GM12872 (cell line): ENCODE data around the gene MAP2K5.

Source experiments
- TF ChIP-seq, protein P1 (sequence below): IDR thresholded peaks from 3 replicates; pipeline ENCODE4 v1.5.1; 2011; ENCODE audit warnings: low read depth, mild to moderate bottlenecking, low read length, moderate library complexity; ENCODE audit not compliant: insufficient read depth

Gene MAP2K5

DNA sequence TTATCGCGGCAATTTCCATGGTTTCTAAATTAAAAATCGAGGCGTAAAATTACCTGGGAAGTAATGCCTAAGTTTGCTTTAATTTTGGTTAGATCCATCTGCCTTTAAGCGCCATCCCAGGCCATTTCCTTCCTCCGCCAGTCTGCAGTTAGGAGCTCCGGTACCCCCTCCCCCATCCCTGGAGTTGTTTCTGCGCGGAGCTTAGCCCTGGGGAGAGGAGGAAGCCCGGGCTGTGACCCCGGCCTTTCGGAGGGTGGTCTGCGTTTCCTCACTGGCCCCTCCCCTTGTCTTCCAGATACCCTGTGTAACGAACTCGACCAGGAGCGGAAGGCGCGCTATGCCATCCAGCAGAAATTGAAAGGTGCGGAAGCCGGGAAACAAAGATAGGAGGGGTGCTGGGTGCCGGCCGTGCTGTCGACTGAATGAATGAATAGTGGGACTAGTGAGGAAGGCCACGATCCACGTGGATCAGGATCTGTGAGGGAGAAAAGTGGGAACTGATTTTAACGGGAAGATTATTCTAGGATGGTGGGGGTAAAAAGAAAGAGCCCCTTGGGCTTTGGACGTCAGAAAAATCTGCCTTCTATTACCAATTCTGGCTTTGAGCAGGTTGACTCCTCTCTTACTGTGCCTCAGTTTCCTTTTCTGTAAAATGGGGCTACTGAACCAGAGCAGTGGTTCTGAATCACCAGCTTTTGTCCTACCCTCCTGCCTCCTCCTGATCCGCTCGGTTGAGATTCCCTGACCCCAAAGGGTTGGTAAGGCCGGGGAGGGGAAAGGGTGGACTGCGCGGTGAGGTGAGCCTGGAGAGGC, 290.6 kb downstream of the MAP2K5 start:
- TF ChIP-seq, protein P1, sequence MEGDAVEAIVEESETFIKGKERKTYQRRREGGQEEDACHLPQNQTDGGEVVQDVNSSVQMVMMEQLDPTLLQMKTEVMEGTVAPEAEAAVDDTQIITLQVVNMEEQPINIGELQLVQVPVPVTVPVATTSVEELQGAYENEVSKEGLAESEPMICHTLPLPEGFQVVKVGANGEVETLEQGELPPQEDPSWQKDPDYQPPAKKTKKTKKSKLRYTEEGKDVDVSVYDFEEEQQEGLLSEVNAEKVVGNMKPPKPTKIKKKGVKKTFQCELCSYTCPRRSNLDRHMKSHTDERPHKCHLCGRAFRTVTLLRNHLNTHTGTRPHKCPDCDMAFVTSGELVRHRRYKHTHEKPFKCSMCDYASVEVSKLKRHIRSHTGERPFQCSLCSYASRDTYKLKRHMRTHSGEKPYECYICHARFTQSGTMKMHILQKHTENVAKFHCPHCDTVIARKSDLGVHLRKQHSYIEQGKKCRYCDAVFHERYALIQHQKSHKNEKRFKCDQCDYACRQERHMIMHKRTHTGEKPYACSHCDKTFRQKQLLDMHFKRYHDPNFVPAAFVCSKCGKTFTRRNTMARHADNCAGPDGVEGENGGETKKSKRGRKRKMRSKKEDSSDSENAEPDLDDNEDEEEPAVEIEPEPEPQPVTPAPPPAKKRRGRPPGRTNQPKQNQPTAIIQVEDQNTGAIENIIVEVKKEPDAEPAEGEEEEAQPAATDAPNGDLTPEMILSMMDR, result no peak

DNA sequence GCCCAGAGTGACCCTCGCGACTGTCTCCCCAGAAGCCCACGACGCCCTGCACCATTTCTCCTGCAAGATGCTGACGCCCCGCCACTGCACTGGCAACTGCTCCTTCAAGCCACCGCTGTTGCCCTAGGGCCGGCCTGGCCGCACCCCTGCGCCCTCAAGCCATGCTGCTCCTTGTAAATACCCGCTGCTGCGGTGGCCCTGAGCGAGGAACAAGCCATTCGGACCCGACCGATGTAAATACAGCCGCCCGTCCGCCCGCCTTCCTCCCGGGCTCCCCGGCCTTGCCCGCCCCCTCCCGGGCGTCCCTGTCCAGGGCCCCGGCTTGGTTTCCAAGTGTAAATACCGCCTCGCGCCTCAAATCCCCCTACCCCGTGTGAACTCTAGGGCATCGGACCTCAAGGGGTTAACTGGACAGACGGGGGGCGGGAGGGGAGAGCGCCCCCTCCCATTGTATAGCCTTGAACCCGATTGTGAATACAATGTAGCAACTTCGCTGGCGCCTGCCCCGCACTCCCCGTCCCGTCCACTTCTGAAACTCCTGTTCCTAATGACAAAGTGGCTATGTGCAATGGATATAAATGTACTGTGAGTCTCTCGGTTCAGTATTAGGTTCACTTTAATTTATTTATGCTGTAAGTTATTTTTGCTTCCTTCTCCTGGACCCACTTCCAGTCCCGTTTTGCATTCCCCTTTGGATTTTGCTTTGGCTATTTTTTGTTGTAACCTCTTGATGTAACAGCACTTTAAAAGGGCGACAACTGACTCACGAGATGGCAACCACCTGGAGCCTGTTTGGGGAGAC, 291.4 kb downstream of the MAP2K5 start:
- TF ChIP-seq, protein P1, result peak; percentile 60

DNA sequence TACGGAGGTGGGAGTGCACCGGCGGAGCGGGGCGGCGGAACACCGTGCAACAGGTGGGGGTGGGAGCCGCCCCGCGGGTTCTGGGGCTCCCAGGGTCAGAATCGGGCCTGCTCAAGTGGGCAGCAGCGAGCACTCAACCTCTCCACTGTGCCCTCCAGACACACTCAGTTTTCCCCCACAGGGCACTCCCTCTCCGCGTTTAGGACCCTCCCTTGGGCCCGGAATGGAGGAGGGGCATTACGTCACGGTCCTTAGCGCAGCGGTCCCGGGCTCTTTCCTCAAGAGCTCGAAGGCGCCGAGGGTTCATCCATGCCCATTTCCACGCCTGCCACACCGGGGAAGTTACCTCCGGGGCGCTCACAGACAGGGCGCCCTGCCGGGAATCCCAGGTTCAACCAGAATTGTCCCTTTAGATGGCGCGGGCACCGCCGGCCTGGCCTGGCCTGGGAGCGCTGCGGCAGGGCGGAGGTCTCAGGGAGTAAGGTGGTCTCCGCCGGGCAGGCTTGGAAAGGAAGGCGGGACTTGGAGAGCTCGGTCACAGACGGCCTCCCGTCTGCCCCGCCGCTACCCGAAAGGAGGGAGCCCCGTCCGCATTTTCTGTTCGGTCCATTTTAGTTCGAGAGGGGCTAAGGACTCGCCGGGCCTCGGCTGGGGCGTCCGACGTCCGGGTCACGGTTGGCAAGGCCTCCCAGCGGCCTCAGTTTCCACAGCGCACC, 292.2 kb downstream of the MAP2K5 start:
- TF ChIP-seq, protein P1, result no peak

DNA sequence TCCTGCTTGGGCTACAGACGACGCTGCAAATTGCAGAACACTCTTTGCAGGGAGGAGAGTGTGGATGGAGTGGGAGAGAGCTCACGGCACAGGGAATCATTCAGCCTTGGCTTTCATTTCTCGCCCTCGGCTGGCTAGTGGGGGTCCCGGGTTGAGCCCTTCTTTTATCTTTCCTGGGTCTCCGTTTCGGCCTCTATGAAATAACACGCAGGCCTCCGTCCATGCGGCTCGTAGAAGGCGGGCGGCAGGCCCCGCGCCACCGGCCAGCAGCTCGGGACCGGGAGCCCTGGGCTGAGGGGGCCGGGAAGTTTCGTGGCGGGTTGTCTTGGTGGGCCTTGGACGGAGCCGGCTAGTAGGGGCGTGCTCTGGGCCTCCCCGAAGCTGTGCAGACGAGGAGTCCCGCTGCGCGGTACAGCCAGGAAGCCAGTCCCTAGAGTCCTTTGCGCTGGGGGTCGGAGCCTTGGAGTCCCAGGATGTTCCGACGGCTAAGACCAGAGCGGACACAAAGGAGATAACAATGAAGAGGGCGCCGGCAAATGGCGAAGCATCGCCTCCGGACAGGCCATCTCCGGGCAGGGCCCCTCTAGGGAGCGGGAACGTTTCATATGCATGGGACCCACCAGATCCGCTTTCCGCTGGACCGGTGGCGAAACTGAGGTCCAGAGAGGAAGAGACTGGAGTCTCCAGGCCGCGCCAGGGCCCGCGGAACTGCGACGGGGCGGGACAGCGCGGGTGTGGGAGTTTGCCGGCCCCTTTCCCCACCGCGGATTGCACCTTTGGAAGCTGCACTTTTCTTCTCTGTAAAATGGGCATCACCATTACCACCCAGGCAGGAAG, 293.0 kb downstream of the MAP2K5 start:
- TF ChIP-seq, protein P1, result no peak

DNA sequence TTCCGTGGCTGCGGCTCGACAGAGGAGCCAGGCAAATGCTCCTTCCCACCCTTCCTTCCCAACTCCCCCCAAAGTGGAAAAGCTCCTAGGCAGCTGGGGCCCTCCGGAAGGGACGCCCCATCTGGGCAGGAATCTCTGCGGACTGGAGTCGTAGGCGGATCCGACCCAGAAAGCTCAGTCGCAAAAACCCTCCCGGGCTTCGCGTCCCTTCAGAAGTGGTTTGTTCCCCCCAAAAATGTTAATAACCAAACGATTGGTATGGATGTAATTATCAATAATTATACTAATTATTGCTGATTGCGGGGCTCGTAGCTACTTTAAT, 293.6 kb downstream of the MAP2K5 start:
- TF ChIP-seq, protein P1, result no peak

DNA sequence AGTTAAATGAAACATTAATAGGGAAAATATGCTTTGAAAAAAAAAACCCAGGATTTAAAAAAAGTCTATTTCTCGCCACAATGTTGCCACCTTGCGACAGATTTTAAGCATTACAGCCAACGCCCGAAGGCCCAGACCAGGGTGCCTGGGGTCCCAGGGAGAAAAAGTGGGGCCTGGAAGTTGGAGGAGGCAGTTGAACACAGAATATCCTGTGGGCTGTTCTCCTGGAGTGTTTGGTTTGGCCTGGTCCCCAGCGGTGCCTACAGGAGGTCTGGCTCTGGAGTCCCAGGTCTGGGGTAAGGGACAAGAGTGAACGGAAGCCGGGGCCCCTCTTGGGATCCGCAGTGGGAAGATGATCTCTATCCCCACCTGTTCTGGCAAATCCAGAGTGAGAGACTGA, 294.0 kb downstream of the MAP2K5 start:
- TF ChIP-seq, protein P1, result peak; percentile 62
